CD14-positive monocyte (primary cell): ENCODE results near the gene RBL2. TPM values are rescaled to one million over a fixed set of nuclear protein-coding genes. Genes with fewer than 3 reads are reported as not detected.
A peak's percentile ranks its signal among the peaks of the same experiment; 100 is the strongest.

Experiments used
- DNase-seq, 3 donors: peaks; one replicate each; pipeline ENCODE4 v3.0.0-alpha.2; 2011 to 2022
- H2AFZ ChIP-seq: 2 replicates; pipeline ENCODE4 v1.6.0; 2012; ENCODE audit warnings: mild to moderate bottlenecking, low read depth, low read length, inconsistent platforms; ENCODE audit not compliant: insufficient read depth, poor library complexity, severe bottlenecking
- H3K27ac ChIP-seq, 2 donors: 1 replicate in 1 of 2; 2 replicates in 1 of 2; pipeline ENCODE4 v1.5.1; 2012 to 2013; ENCODE audit warnings: low read length in 2 of 2, control low read depth in 1 of 2, inconsistent platforms in 1 of 2, low read depth in 1 of 2, mild to moderate bottlenecking in 1 of 2
- H3K27me3 ChIP-seq, 2 donors: one replicate each; pipeline versions ENCODE4 v1.6.0 to v1.6.1; 2011 to 2013; ENCODE audit warnings: low read length in 2 of 2; ENCODE audit not compliant: control insufficient read depth in 2 of 2, insufficient read depth in 2 of 2
- H3K36me3 ChIP-seq, 2 donors: replicated peaks in 1 of 2; 1 replicate in 1 of 2; 2 replicates in 1 of 2; pipeline versions ENCODE4 v1.5.1 to v1.6.1; 2012 to 2013; ENCODE audit warnings: low read length in 2 of 2, control low read depth in 1 of 2, inconsistent platforms in 1 of 2, mild to moderate bottlenecking in 1 of 2; ENCODE audit not compliant: insufficient read depth in 2 of 2, control insufficient read depth in 1 of 2
- H3K4me1 ChIP-seq, 2 donors: 1 replicate in 1 of 2; 2 replicates in 1 of 2; pipeline versions ENCODE4 v1.5.1 to v1.6.1; 2012 to 2013; ENCODE audit warnings: low read length in 2 of 2, control low read depth in 1 of 2, inconsistent platforms in 1 of 2, mild to moderate bottlenecking in 1 of 2, moderate library complexity in 1 of 2; ENCODE audit not compliant: insufficient read depth in 2 of 2, control insufficient read depth in 1 of 2
- H3K4me2 ChIP-seq: replicated peaks from 2 replicates; pipeline ENCODE3; 2012; ENCODE audit warnings: low read length, moderate library complexity, mild to moderate bottlenecking; ENCODE audit not compliant: poor library complexity, severe bottlenecking; ENCODE audit errors: extremely low read depth
- H3K4me3 ChIP-seq, 3 experiments: fragments of 200-600 bp in 1 of 3; sonication (generic) in 1 of 3; replicated peaks in 1 of 3; 1 replicate in 2 of 3; 2 replicates in 1 of 3; pipeline ENCODE4 v1.5.1; 2011 to 2013; ENCODE audit warnings: low read length in 3 of 3, mild to moderate bottlenecking in 3 of 3, control low read depth in 2 of 3, low read depth in 2 of 3, inconsistent platforms in 1 of 3, moderate library complexity in 1 of 3
- H3K79me2 ChIP-seq: 2 replicates; pipeline ENCODE4 v1.6.0; 2012; ENCODE audit warnings: mild to moderate bottlenecking, control low read depth, inconsistent platforms, low read length, moderate library complexity; ENCODE audit not compliant: insufficient read depth
- H3K9ac ChIP-seq: 2 replicates; pipeline ENCODE4 v1.6.0; 2017; ENCODE audit warnings: low read length, mild to moderate bottlenecking; ENCODE audit not compliant: insufficient read depth, poor library complexity, severe bottlenecking
- H3K9me3 ChIP-seq, 2 donors: replicated peaks in 1 of 2; 1 replicate in 1 of 2; 2 replicates in 1 of 2; pipeline versions ENCODE4 v1.5.1 to v1.6.1; 2012 to 2013; ENCODE audit warnings: low read length in 2 of 2, control low read depth in 1 of 2; ENCODE audit not compliant: control insufficient read depth in 1 of 2, insufficient read depth in 1 of 2
- H4K20me1 ChIP-seq: 2 replicates; pipeline ENCODE4 v1.6.0; 2012; ENCODE audit warnings: mild to moderate bottlenecking, low read length, control low read depth, moderate library complexity; ENCODE audit not compliant: insufficient read depth
- H3K27ac Mint-ChIP-seq, 7 donors: one replicate each; pipeline ENCODE4 v1.8.0; 2020; ENCODE audit warnings: mild to moderate bottlenecking in 7 of 7, mixed read lengths in 7 of 7, moderate library complexity in 6 of 7, inconsistent platforms in 2 of 7
- H3K27me3 Mint-ChIP-seq, 3 donors: one replicate each; pipeline ENCODE4 v1.8.0; 2021 to 2022; ENCODE audit warnings: low read depth in 3 of 3, mild to moderate bottlenecking in 3 of 3, mixed read lengths in 3 of 3, moderate library complexity in 3 of 3, inconsistent platforms in 1 of 3
- H3K36me3 Mint-ChIP-seq, 2 donors: one replicate each; pipeline ENCODE4 v1.8.0; 2020; ENCODE audit warnings: mixed read lengths in 2 of 2, inconsistent platforms in 1 of 2, mild to moderate bottlenecking in 1 of 2
- H3K4me1 Mint-ChIP-seq: one replicate; pipeline ENCODE4 v1.8.0; 2020; ENCODE audit warnings: mild to moderate bottlenecking, mixed read lengths
- H3K4me3 Mint-ChIP-seq, 2 donors: one replicate each; pipeline ENCODE4 v1.8.0; 2020; ENCODE audit warnings: mild to moderate bottlenecking in 2 of 2, mixed read lengths in 2 of 2, moderate library complexity in 1 of 2
- H3K9me3 Mint-ChIP-seq, 7 donors: one replicate each; pipeline ENCODE4 v1.8.0; 2020 to 2022; ENCODE audit warnings: mixed read lengths in 7 of 7, mild to moderate bottlenecking in 6 of 7, moderate library complexity in 6 of 7, inconsistent platforms in 2 of 7
- CTCF ChIP-seq: fragments of 200-600 bp; IDR thresholded peaks from one replicate; pipeline ENCODE4 v1.8.0; 2022; ENCODE audit warnings: antibody characterized with exemption, mild to moderate bottlenecking
- WGBS: methylation state at CpG from one replicate; pipeline ENCODE4 v1.1.5; 2013; ENCODE audit warnings: missing lambda C conversion rate; ENCODE audit not compliant: insufficient coverage; 5-methylcytosine and 5-hydroxymethylcytosine counted together
- intact Hi-C, 2 donors: fragments of 100-400 bp; cut with micrococcal nuclease; formaldehyde crosslinking; loops; one replicate each; pipeline versions ENCODE4 v1.15.0 to v1.15.1; 2023
- polyA plus RNA-seq, 3 donors: library from polyadenylated mRNA; depleted of rRNA in 1 of 3; unstranded in 2 of 3; stranded (reverse) in 1 of 3; fragments of 300-500 nt in 2 of 3; fragments of >200 nt in 1 of 3; fragmentation: Illumina TruSeq in 2 of 3; gene quantifications; 1 replicate in 2 of 3; 2 replicates in 1 of 3; pipeline ENCODE4 v1.2.3, GENCODE V29; 2012 to 2021

The RBL2 gene
- polyA plus RNA-seq, 3 donors: 54.3 to 104 (median 77.7) TPM

- DNase-seq: no peak
- H3K36me3 Mint-ChIP-seq: no peaks in the 10 kb centered on the region
- Histone ChIP-seq H3K27ac (no peak overlapping the region), H3K27me3 (peaks cover 0 to 4% of the 10 kb centered on the region in 2 donors), H3K79me2 (no peaks in the 10 kb centered on the region), H2AFZ (peak overlapping the region; percentile 6), H4K20me1 (no peaks in the 10 kb centered on the region), H3K4me2 (no peak overlapping the region), H3K36me3 (no peaks in the 10 kb centered on the region), H3K4me3 (no peak overlapping the region), H3K9ac (no peak overlapping the region), H3K4me1 (peaks cover 0 to 8% of the 10 kb centered on the region in 2 donors), H3K9me3 (peaks cover 0 to 12% of the 10 kb centered on the region in 2 donors)
- H3K9me3 Mint-ChIP-seq: peaks cover 5 to 30% (median 15%) of the 10 kb centered on the region in 7 donors
- H3K27ac Mint-ChIP-seq: no peak overlapping the region
- TF ChIP-seq CTCF: no peak
- H3K27me3 Mint-ChIP-seq: peaks cover 3 to 19% (median 14%) of the 10 kb centered on the region in 3 donors
- WGBS: 14% methylated on average over 1 of the region's 4 CpGs
- intact Hi-C loops: no loop called here
- H3K4me3 Mint-ChIP-seq: no peak overlapping the region
- peaks cover 16% of the 10 kb centered on the region for H3K4me1 Mint-ChIP-seq
Observed at GRCh38 chr16:53415504-53415903, 18.8 kb upstream of the RBL2 start.

GRCh38 chr16:53417011-53417410 is 17.3 kb upstream of the RBL2 start:
- peak overlapping the region in 1 of 2 donors; percentile 56 for H3K4me3 Mint-ChIP-seq
- H3K4me2 ChIP-seq: no peak overlapping the region

More at GRCh38 chr16:53417011-53417410, 17.3 kb upstream of the RBL2 start:
- intact Hi-C loops: no loop called here
- no peak for TF ChIP-seq CTCF
- Histone ChIP-seq H3K36me3 (no peaks in the 10 kb centered on the region), H3K4me1 (peaks cover 0 to 8% of the 10 kb centered on the region in 2 donors), H4K20me1 (no peaks in the 10 kb centered on the region), H3K4me3 (no peak overlapping the region), H3K79me2 (no peaks in the 10 kb centered on the region), H3K27ac (no peak overlapping the region), H3K27me3 (peaks cover 0 to 4% of the 10 kb centered on the region in 2 donors), H2AFZ (peak overlapping the region; percentile 54), H3K9ac (no peak overlapping the region), H3K9me3 (peaks cover 3 to 18% of the 10 kb centered on the region in 2 donors)
- DNase-seq: no peak
- H3K27me3 Mint-ChIP-seq: peaks cover 3 to 19% (median 12%) of the 10 kb centered on the region in 3 donors
- no peaks in the 10 kb centered on the region for H3K36me3 Mint-ChIP-seq
- H3K4me1 Mint-ChIP-seq: peaks cover 16% of the 10 kb centered on the region
- H3K27ac Mint-ChIP-seq: no peak overlapping the region
- H3K9me3 Mint-ChIP-seq: peaks cover 5 to 35% (median 19%) of the 10 kb centered on the region in 7 donors
- 34% methylated on average over 3 of the region's 4 CpGs for WGBS
